ENCODE results near the gene MICALL1.

Gene MICALL1

GRCh38 chr22:37970864-37971263 lies 64.8 kb downstream of the MICALL1 start:
- DNase-seq (ENCODE audit: low read depth in 1 of 2, low spot score in 1 of 2): no peak
- H3K27ac ChIP-seq (replicated peaks): no peak overlapping the region
- TF ChIP-seq GABPA (IDR thresholded peaks at IDR 0.05; ENCODE audit: low read depth) (no peak), SPI1 (IDR thresholded peaks at IDR 0.05; ENCODE audit: borderline replicate concordance, low read depth) (no peak), POLR2AphosphoS5 (IDR thresholded peaks at IDR 0.05; ENCODE audit: low read depth) (no peak), CTCF (IDR thresholded peaks at IDR 0.05; ENCODE audit: insufficient read depth, low read length) (no peak), REST (IDR thresholded peaks at IDR 0.05; ENCODE audit: insufficient replicate concordance, low read depth) (no peak)
- no peak overlapping the region for H3K4me3 ChIP-seq (replicated peaks; ENCODE audit: insufficient read depth, low read length)
- H3K27me3 ChIP-seq (ENCODE audit: insufficient read depth, poor library complexity, severe bottlenecking): no peaks in the 10 kb centered on the region

GRCh38 chr22:37971475-37972434 lies 65.7 kb downstream of the MICALL1 start:
- no peak for DNase-seq (ENCODE audit: low read depth in 1 of 2, low spot score in 1 of 2)
- Histone ChIP-seq H3K4me3 (replicated peaks; ENCODE audit: insufficient read depth, low read length) (no peak overlapping the region), H3K27me3 (ENCODE audit: insufficient read depth, poor library complexity, severe bottlenecking) (no peaks in the 10 kb centered on the region), H3K27ac (replicated peaks) (no peak overlapping the region)
- TF ChIP-seq REST (IDR thresholded peaks at IDR 0.05; ENCODE audit: insufficient replicate concordance, low read depth) (no peak), GABPA (IDR thresholded peaks at IDR 0.05; ENCODE audit: low read depth) (no peak), SPI1 (IDR thresholded peaks at IDR 0.05; ENCODE audit: borderline replicate concordance, low read depth) (no peak), POLR2AphosphoS5 (IDR thresholded peaks at IDR 0.05; ENCODE audit: low read depth) (no peak), CTCF (IDR thresholded peaks at IDR 0.05; ENCODE audit: insufficient read depth, low read length) (no peak)

GRCh38 chr22:37972527-37972926 lies 66.4 kb downstream of the MICALL1 start:
- no peak for DNase-seq (ENCODE audit: low read depth in 1 of 2, low spot score in 1 of 2)
- H3K4me3 ChIP-seq (replicated peaks; ENCODE audit: insufficient read depth, low read length): no peak overlapping the region
- H3K27ac ChIP-seq (replicated peaks): no peak overlapping the region
- TF ChIP-seq CTCF (IDR thresholded peaks at IDR 0.05; ENCODE audit: insufficient read depth, low read length): no peak
- no peaks in the 10 kb centered on the region for H3K27me3 ChIP-seq (ENCODE audit: insufficient read depth, poor library complexity, severe bottlenecking)

Measured in HL-60 (cell line).